KOPT-K1 (cell line): Measurements from ENCODE around the gene CCZ1B.
"Not testable (repeated sequence)": the region's sequence is repeated elsewhere in the genome, so short reads cannot be mapped to it uniquely, and the experiment has no call there.

Source experiments
- H3K27ac ChIP-seq: fragments of 200-600 bp; sonication (generic); 2 replicates; pipeline ENCODE4 v1.5.1; 2016; ENCODE audit warnings: antibody characterized with exemption, mild to moderate bottlenecking, low read depth, low read length; ENCODE audit not compliant: poor library complexity, severe bottlenecking
- H3K36me3 ChIP-seq: fragments of 200-600 bp; sonication (generic); 2 replicates; pipeline ENCODE4 v1.5.1; 2017; ENCODE audit warnings: antibody characterized with exemption, mild to moderate bottlenecking, low read length, moderate library complexity; ENCODE audit not compliant: insufficient read depth
- H3K9me3 ChIP-seq: fragments of 200-600 bp; sonication (generic); 2 replicates; pipeline ENCODE4 v1.5.1; 2017; ENCODE audit warnings: antibody characterized with exemption, low read length, mild to moderate bottlenecking; ENCODE audit not compliant: insufficient read depth, poor library complexity, severe bottlenecking

The CCZ1B gene

DNA sequence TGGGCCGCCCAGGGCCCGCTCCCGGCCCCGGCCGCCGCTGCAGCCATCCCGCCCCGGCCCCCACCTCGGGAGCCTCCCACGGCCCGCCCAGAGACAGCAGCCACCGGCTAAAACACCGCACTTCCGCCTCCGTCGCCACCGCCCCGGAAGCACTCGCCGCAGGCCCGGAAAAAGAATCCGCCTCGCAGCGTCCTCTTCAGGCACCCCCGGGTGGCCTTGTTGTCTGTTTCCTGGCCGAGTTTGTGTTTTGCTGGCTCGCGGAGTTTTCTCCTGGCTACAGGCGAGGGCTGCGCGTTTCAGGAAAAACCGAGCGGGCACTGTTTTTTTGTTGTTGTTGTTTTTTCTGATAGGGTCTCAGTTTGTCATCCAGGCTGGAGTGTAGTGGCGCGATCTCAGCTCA, at the start of gene CCZ1B:
CCZ1B (minus strand) TSS at position 125 of the 400 bp plus-strand sequence; CDS start at position 47, 78 bp downstream.
- Histone ChIP-seq H3K27ac (peak within 1 kb of the TSS; percentile 68), H3K36me3 (peaks cover 26% of the 10 kb centered on the region)
- H3K9me3 ChIP-seq = not testable (repeated sequence)

DNA sequence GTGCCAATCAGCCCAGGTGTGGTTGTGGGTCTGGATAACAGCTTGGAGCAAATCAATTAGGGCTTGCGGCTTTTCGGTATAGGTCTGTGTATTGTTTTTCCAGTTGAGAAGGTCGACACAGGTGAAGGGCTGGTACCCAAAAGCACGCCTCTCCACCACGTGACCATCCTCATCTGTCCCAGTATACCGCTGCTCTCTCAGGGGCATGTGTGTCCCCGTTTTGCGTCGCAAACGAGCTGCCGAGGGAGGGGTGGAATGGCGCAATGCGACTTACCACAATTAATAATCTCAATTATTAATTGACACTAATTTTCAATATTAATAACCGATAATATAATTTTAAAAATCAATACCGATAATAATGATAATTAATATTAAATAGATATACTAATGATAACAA, 48.9 kb upstream of the CCZ1B start:
- not testable (repeated sequence) for H3K27ac ChIP-seq, H3K36me3 ChIP-seq
- H3K9me3 ChIP-seq = peaks cover 22% of the 10 kb centered on the region

DNA sequence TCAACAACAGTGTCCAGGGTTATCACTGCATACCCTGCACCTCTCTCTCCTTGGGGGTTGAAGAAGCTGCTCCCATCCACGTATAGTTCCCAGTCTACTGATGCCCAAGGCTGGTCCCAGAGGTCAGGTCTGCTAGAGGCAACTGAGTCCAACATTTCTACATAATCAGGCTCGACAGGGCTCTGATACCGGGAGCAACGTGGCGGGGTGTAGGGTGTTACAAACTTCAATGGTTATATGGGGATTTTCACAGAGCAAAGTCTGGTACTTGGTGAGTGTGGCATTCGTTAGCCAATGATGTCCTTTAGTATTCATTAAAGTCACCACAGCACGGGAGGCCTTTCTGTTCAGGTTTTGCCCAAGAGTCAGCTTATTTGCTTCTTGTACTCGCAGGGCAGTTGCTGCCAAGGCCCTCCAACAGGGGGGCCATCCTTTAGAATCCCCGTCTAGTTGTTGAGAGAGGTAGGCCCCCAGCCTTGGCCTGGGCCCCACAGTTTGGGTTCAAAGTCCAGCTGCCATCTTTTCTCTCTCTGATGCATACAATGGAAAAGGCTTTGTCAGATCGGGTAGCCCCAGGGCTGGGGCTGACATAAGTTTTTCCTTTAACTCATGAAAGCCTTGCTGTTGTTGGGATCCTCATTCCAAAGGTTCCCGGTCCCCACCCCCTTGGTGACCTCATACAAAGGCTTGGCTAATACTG, 46.3 kb upstream of the CCZ1B start:
- H3K9me3 ChIP-seq = peaks cover 27% of the 10 kb centered on the region
- H3K27ac ChIP-seq, H3K36me3 ChIP-seq: not testable (repeated sequence)

DNA sequence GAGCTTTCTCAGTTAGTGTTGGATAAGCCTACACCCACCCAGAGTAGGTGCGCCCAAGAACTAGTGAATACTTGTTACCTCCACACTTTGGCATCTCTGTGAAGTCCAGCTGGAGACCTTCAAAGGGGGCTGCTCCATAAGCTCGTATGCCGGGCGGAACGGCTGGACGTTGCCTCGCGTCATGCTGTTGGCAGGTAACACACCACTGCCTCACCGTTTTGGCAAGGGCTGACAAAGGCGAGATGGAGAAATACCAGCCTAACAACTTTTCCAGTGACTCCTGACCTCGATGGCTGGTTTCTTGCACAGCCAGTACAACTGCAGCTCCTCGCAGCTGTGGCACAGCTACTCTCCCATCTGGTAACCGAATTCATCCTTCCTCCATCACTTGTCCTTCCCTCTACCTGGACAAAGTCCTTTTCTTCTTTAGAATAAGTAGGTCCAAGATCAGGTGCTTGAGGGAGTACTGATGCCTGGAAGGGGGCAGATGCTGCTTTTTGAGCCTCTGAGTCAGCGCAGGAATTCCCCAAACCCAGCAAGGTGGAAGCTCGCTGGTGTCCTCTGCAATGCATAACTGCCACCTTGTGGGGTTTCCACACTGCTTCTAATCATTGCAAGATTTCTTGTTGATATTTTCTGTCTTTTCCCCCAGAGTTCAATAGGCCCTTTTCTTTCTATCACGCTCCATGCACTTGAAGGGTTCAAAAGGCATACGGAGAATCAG, 45.5 kb upstream of the CCZ1B start:
- not testable (repeated sequence) for H3K36me3 ChIP-seq

DNA sequence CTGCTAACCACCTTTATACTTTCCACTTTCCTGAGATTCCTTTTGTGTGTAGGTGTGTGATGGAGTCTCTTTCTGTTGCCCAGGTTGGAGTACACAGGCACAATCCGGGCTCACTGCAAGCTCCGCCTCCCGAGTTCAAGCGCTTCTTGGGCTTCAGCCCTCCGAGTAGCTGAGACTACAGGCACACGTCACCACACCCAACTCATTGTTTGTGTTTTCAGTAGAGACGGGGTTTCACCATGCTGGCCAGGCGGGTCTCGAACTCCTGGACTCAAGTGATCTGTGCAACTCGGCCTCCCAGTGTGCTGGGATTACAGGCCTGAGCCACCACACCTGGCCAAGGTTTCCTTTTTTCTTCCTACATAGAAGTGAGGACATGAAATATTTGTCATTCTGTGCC, 38.7 kb upstream of the CCZ1B start:
- H3K27ac ChIP-seq, H3K36me3 ChIP-seq: not testable (repeated sequence)
- H3K9me3 ChIP-seq = peaks cover 15% of the 10 kb centered on the region

More for the DNA sequence above, 45.5 kb upstream of the CCZ1B start:
- not testable (repeated sequence) for H3K27ac ChIP-seq
- peaks cover 24% of the 10 kb centered on the region for H3K9me3 ChIP-seq

DNA sequence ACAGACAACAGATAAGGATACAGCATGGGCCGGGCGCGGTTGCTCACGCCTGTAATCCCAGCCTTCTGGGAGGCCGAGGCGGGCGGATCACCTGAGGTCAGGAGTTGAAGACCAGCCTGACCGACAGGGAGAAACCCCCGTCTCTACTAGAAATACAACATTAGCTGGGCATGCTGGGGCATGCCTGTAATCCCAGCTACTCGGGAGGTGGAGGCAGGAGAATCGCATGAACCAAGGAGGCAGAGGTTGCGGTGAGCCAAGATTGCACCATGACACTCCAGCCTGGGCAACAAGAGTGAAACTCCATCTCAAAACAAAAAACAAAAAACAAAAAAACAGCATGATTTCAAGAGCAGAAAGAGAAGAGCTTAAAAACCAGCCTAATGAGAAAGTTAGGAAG, 38.1 kb upstream of the CCZ1B start:
- H3K36me3 ChIP-seq, H3K9me3 ChIP-seq, H3K27ac ChIP-seq: not testable (repeated sequence)

DNA sequence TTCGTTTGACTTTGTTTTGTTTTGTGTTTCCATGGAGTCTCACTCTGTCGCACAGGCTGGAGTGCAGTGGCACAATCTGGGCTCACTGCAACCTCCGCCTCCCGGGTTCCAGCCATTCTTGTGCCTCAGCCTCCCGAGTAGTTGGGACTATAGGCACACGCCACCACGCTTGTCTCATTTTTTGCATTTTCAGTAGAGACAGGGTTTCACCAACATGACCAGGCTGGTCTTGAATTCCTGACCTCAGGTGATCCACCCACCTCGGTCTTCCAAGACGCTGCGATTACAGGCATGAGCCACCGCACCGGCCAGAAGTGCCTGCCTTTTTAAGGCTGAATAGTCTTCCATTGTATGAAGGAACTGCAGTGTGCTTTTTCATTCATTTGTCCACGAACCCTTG, 36.8 kb upstream of the CCZ1B start:
- H3K36me3 ChIP-seq, H3K27ac ChIP-seq: not testable (repeated sequence)

DNA sequence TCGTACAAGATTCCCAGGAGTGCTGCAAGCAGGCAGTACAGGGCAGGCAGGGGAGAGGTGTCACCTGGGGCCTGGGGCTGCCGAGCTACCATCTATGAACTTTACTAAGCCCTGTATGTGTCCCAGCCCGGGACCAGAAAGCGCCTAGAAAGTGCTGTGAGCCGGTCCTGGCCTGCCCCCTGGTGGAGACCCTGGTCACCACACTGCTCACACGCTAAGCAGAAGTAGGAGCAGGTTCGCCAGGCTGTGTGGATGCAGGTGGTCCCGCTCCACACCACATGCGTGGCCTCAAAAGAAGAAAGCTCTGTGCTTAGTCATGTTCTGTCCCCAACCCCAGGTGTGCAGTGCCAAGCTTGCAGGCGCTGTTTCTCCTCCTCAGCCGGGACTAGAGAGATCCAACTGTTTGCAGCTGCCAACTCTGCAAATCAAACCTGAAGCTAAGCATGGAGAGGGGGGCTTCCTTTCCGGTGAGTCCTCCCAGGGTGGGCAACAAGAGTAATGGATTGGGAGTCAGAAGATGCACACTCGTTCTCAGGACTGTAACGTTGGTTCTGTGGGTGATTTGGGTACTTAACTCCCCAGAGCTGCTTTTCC, 31.7 kb upstream of the CCZ1B start:
- not testable (repeated sequence) for H3K27ac ChIP-seq, H3K9me3 ChIP-seq

More for the DNA sequence above, 36.8 kb upstream of the CCZ1B start:
- H3K9me3 ChIP-seq = not testable (repeated sequence)

DNA sequence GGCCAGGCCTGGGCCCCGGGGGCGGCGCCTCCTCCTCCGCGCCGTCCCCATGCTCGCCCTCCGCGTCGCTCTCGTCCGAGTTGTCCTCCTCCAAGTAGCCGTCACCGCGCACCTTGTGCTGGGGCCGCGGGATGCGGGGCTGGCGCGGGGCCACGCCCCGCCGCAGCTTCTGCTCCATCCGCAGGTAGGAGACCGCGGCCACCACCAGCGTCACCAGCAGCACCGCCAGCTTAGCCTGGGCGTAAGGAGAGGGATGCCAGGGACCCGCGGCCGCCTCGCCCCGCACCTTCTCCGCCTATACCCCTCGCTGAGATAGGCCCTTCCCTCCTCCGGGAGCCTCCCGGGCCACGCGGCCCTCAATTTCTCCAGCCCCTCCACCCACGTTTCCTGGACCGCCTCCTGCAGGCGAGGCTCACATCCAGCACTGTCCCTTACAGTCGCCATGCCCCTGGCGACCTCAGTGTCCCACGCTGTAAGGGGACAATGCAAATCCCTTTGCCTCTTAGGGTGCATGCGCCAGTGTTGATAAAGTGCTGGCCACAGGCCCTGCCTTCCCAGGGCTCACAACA, 29.6 kb upstream of the CCZ1B start:
- not testable (repeated sequence) for H3K9me3 ChIP-seq, H3K27ac ChIP-seq, H3K36me3 ChIP-seq

More for the DNA sequence above, 31.7 kb upstream of the CCZ1B start:
- not testable (repeated sequence) for H3K36me3 ChIP-seq

DNA sequence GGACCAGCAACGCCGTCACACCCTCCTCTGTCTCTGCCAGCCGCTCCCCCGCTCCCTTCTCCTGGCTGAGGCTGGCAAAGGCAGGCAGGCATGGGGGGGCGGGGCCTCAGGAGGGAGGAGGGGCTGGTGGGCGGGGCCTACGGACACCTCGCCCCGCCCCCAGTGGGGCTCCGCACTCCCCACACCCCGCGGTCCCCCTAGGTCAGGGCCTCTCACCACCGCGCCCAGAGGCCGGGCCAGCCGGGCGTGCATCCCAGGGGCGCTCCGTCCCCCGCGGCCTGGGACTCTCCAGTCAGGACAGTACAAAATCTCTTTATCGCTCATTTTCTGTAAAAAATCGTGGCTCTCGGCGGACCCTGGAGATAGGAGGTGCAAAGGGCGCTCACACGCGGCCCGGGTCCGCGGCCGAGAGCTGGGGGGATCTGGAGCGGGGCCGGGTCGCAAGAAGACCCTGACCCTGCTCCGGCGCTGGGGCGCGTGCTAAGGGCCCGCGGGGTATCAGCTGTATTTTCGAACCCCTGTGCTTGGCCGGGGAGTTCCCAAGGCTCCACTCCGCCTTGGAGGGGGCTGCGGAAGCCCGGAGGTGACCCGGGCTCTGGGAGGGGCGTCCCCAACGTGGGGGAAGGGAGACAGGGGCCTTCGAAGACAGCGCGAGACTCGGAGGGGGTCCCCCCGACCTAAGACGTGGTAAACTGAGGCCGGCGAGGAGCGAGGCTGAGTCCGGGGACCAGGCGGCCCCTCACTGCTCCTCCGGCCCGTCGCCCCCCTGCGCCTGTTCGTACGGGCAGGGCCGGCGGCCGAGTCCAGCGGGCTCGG, 28.9 kb upstream of the CCZ1B start:
- H3K27ac ChIP-seq, H3K36me3 ChIP-seq, H3K9me3 ChIP-seq: not testable (repeated sequence)

DNA sequence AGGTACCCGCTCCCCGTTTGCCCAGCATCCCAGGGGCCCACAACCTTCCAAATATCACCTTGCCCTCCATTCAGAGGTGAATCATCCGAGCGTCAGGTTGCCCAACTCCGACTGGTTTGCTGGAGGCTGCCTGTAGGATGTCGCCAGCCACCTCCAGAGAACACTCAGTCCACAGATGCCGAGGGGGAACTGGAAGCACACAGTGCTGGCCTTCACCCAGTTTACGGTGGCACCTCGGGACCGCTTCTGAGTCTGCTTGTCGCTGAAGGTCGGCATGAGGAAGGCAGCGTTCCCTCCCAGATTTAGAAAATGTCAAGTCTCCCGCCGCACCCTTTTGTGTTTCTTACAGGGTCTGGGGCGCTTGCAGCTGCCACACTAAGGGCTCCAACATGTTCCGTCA, 27.6 kb upstream of the CCZ1B start:
- not testable (repeated sequence) for H3K27ac ChIP-seq, H3K36me3 ChIP-seq, H3K9me3 ChIP-seq

DNA sequence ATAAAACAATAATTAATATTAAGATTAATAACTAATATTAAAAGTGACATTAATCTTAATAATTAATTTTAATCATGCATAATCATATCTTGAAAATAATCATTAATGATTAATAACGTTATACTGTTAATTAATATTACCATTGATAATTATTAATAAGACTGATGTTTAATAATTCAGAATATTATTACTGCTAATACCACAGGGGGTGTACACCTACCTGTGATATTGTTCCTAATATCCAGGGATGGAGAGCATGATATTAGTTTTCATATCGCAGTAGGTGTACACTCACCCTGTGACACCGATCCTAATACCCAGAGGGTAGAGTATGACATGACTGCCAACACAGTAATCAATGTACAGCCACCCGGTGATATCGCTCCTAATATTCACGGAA, 23.1 kb upstream of the CCZ1B start:
- not testable (repeated sequence) for H3K9me3 ChIP-seq, H3K36me3 ChIP-seq, H3K27ac ChIP-seq

DNA sequence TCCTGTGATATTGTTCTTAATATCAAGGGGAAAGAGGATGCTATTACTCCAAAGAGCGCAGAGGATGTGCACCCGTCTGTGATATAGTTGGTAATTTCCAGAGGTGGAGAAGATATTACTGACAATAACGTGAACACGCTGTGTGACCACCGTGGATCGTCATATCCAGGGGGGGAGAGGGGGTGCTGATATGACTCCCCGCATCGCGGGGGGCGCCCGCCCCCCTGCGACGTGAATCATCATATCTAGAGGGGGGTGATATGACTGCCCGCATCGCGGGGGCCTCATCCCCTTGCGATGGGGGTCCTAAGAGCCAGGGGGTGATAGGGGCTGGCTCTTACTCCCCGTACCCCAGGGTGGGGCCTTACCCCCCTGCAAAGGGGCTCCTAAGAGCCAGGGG, 21.7 kb upstream of the CCZ1B start:
- H3K9me3 ChIP-seq, H3K36me3 ChIP-seq, H3K27ac ChIP-seq: not testable (repeated sequence)

DNA sequence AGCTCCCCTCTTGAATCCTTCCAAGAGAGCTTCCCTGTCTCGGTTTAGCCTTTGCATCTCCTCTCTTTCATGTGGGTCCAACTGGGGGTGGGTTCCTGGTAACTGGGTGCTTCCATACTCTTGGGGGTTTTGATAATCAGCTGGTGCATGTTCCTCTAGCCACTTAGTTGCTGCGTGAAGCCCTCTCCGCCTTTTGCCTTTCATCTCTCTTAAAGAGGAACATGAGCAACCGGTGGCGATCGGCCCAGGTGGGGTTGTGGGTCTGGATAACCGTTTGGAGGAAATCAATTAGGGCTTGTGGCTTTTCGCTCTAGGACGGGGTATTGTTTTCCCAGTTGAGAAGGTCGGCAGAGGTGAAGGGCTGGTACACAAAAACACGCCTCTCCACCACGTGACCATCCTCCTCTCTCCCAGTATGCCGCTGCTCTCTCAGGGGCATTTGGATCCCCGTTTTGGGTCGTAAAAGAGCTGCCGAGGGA, 19.9 kb upstream of the CCZ1B start:
- not testable (repeated sequence) for H3K36me3 ChIP-seq, H3K9me3 ChIP-seq
- H3K27ac ChIP-seq = peak overlapping the region; percentile 47

DNA sequence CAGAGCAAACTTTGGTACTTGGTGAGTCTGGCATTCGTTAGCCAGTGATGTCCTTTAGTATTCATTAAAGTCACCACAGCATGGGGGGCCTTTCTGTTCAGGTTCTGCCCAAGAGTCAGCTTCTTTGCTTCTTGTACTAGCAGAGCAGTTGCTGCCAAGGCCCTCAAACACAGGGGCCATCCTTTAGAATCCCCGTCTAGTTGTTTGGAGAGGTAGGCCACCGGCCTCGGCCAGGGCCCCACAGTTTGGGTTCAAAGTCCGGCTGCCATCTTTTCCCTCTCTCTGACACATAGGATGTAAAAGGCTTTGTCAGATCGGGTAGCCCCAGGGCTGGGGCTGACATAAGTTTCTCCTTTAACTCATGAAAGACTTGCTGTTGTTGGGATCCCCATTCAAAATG, 17.6 kb upstream of the CCZ1B start:
- H3K27ac ChIP-seq, H3K36me3 ChIP-seq, H3K9me3 ChIP-seq: not testable (repeated sequence)
